Mononuclear cell (primary cell): ENCODE data around the gene DHX16. TPM values are rescaled to one million over a fixed set of nuclear protein-coding genes. Genes with fewer than 3 reads are reported as not detected.
A peak's percentile ranks its signal among the peaks of the same experiment; 100 is the strongest.

ENCODE experiments used
- H3K27me3 ChIP-seq: 2 replicates; pipeline ENCODE4 v1.6.0; 2011; ENCODE audit warnings: low read length, control low read depth; ENCODE audit not compliant: insufficient read depth
- H3K4me1 ChIP-seq: 2 replicates; pipeline ENCODE4 v1.5.1; 2011; ENCODE audit warnings: mild to moderate bottlenecking, low read length, control low read depth; ENCODE audit not compliant: insufficient read depth
- H3K4me3 ChIP-seq: 2 replicates; pipeline ENCODE4 v1.5.1; 2011; ENCODE audit warnings: mild to moderate bottlenecking, low read length, moderate library complexity
- H3K9me3 ChIP-seq: 2 replicates; pipeline ENCODE4 v1.5.1; 2011; ENCODE audit warnings: low read depth, mild to moderate bottlenecking, control low read depth, low read length
- total RNA-seq: library from RNA; depleted of rRNA; stranded (reverse); fragments of >200 nt; gene quantifications from one replicate; pipeline ENCODE4 v1.2.3, GENCODE V29; 2012

DHX16 gene
- total RNA-seq, 1 donor = 8.2 TPM

DNA sequence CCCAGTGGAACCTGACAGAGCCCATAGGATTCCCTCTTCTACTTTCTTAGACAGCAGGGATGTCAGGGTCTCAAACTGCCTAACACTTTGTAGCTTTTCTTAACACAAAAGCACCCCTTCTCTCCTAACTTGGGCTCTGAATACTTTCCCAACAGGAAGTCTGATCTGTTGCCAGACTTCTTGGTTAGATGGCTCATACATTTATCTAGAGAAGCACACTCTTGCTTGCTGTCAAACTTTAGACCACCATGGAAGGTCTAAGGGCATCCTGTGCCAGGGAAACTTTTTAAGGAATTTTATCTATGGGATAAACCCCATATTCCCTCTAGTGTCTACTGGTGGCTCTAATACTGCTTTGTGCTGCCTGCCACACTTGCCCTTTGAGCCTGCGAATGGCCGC is 29.1 kb downstream of the DHX16 start:
- Histone ChIP-seq H3K4me1 (peaks cover 44% of the 10 kb centered on the region), H3K27me3 (no peaks in the 10 kb centered on the region), H3K9me3 (no peaks in the 10 kb centered on the region), H3K4me3 (no peak overlapping the region)

DNA sequence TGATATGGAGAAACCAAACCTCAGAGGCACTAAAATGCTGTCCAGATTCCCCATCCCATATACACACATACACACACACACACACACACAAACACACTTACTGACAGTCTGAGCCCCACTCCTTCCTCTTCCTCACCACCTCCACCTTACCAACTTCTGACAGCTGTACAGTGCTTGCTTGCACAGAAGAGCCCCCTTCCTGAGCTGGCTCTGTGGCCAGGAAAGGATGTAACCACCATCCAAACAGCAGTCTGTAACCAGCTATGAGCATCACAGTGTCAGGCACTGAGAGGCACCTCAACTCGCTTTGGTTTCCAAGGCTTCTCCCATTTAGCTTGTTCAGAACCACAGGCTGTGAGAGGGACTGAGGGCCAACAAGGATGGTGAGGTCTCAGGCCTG is 31.8 kb downstream of the DHX16 start:
- Histone ChIP-seq H3K9me3 (no peaks in the 10 kb centered on the region), H3K4me3 (no peak overlapping the region), H3K4me1 (peaks cover 29% of the 10 kb centered on the region), H3K27me3 (no peaks in the 10 kb centered on the region)

DNA sequence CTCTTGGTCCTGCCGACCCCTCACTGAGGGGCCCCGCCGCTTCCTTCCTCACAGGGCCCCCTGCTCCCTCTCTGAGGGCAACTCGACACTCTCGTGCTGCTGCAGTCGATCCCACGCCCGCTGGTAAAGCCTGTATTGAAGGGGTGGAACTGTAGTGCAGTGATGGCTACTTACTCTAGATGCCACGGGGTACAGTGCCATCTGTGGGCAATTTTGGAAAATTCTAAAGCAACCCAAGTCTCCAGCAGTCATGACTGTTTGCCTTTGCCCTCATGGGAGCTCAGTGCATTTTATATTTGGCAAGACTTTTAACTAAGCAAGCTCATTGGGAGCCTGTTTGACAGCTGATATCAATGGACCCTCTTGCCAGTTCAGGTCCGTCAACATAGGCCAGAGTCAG is 32.3 kb downstream of the DHX16 start:
- Histone ChIP-seq H3K9me3 (no peaks in the 10 kb centered on the region), H3K4me1 (peaks cover 23% of the 10 kb centered on the region), H3K27me3 (no peaks in the 10 kb centered on the region), H3K4me3 (no peak overlapping the region)

DNA sequence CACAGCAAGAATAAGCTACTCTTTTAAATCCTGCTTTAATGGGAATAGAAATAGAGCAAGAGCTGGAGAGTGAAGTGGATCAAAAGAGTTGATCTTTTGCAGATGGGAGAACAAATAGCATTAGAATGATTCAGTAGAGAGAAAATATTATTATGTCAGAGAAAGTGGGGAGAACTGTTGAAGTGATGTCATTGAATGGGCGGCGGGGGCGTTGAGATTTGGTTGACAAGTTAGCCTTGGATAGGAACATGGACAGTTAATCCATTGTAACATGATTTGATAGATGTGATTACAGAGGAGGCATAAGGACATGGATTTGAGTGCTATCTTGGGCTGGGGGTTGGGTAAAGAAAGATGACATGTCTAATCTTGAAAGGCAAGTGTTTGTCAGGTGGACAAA is 37.0 kb downstream of the DHX16 start:
- Histone ChIP-seq H3K27me3 (no peaks in the 10 kb centered on the region), H3K9me3 (no peaks in the 10 kb centered on the region), H3K4me1 (no peaks in the 10 kb centered on the region), H3K4me3 (no peak overlapping the region)

DNA sequence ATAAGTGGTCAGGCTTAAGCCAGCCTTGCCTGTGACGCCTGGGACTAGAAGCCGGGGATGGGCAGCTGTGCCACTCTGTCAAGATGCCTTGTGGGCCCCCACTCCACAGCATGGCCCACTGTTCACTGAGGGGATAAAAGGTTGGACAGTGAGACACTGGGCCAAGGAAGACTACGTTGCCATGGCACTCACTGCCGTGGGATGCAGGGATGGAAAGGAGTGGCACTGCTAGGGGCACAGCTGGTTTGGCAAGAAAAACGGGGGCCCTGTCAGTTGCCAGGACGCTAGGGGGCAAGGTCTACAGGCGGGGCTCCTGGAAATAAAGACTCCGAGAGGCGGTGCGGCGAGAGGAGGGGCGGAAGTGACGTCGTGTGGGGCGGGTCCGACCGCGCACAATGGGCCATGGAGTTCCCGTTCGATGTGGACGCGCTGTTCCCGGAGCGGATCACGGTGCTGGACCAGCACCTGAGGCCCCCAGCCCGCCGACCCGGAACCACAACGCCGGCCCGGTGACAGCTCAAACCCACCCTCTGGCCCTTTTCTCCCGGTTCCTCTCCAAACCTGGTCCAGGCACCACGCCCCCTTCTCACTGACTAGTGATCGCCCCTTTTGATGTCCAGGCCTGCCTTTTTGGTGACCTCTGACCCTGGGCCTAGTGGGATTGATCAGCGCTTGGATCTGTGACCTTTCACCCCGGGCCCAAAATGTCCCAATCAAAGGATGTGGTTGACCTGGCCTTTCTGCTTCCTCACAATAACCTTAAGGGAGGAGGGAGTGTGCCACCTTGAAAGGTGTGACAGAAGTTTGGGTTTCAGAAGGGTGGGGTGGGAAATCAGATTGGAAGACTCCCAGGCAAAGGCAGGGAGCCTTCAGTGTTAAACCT is 46.1 kb downstream of the DHX16 start, which contains the start of gene ATAT1:
Gene ATAT1, plus strand, starts transcription at position 391 of the 883 bp plus-strand sequence.
- no peaks in the 10 kb centered on the region for H3K27me3 ChIP-seq
- H3K9me3 ChIP-seq = no peaks in the 10 kb centered on the region
- H3K4me3 ChIP-seq = peak within 1 kb of the TSS; percentile 54
- peaks cover 19% of the 10 kb centered on the region for H3K4me1 ChIP-seq

DNA sequence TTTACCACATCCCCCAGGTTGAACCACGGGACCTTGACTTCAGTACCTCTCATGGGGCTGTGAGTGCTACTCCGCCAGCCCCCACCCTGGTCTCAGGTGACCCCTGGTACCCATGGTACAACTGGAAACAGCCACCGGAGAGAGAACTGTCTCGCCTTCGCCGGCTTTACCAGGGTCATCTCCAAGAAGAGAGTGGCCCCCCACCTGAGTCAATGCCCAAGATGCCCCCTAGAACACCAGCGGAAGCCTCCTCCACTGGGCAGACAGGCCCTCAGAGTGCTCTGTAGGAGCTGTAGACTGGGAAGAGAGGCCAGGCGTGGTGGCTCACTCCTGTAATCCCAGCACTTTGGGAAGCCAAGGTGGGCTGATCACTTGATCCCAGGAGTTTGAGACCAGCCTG is 47.3 kb downstream of the DHX16 start:
- peaks cover 19% of the 10 kb centered on the region for H3K4me1 ChIP-seq
- H3K4me3 ChIP-seq = no peak overlapping the region
- no peaks in the 10 kb centered on the region for H3K27me3 ChIP-seq
- no peaks in the 10 kb centered on the region for H3K9me3 ChIP-seq

DNA sequence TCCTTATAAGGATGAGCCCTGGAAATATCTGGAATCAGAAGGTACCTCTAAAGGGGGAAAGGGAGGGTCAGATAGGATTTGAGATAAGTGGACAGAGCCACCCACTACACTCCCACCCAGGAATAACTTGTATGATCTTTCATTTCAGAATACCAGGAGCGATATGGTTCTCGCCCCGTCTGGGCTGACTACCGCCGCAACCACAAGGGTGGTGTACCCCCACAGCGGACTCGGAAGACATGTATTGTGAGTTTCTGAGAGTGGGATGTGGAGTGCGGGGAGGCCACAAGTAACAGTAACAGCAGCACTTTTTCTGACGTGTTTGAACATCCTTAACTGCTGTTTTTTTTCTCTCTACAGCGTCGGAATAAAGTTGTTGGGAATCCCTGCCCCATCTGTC is 53.2 kb downstream of the DHX16 start:
- H3K9me3 ChIP-seq = no peaks in the 10 kb centered on the region
- peaks cover 13% of the 10 kb centered on the region for H3K4me1 ChIP-seq
- H3K4me3 ChIP-seq = no peak overlapping the region
- H3K27me3 ChIP-seq = no peaks in the 10 kb centered on the region

DNA sequence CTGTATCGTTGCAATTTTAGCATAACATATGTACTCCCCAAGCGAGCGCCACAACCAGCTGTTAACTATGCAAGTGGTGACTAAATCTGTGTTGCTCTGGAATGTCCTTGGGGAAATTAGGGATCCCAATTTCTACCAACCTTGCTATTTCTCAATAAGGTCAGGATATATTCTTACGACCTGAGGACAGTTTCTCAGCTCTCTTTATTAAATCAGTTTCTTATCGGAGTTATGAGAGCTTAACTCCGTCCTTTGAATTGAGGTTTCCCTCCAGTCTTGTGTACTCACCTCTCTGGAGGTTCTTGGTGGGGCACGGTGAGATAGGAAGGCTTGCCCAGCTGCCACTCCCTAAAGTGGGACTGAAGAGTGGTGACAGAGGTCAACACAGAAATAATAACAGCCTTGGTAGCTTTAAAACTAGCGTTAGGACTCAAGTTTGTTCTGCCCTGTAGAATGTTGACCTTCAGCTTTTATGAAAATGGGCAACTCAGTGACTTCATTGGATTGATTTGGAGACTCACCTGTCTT is 54.5 kb downstream of the DHX16 start:
- Histone ChIP-seq H3K4me1 (peaks cover 26% of the 10 kb centered on the region), H3K27me3 (no peaks in the 10 kb centered on the region), H3K4me3 (peak overlapping the region; percentile 90), H3K9me3 (no peaks in the 10 kb centered on the region)

DNA sequence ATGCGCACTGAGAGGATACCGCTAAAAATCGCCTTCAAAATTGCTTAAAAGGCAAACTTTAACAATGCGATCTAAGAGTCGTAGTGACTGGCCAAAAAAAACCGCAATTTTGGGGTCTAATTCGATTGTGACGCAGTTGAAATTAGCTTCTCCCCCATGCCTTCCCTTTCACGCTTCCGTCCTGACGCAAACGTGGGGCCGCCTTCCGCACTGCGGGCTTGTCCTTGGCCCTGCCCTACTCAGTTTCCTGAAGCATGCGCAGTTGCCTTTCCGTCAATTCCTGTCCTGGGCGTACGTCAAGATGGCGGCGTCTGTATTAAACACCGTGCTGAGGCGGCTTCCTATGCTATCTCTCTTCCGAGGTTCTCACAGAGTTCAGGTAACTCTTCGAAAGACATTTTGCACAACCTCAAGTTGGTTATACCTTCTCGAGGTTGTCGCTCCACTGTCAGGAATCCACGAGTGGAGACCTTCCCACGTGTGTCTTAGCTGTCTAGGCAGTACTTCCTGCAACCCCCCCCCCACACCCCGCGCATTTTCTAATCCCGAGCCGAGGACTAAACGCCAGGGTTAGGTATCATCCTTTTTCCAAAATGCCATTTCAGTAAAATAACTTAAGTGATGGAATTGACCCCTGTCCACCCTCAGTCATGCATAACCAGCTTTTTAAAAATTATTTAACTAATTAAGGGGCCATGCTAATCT is 55.1 kb downstream of the DHX16 start, which contains the start of gene MRPS18B:
Gene MRPS18B, plus strand, starts transcription at position 276 of the 705 bp plus-strand sequence. Its CDS starts 26 bp downstream, at position 302.
- peaks cover 32% of the 10 kb centered on the region for H3K4me1 ChIP-seq
- H3K4me3 ChIP-seq = peak within 1 kb of the TSS; percentile 99
- no peaks in the 10 kb centered on the region for H3K9me3 ChIP-seq
- H3K27me3 ChIP-seq = no peaks in the 10 kb centered on the region

DNA sequence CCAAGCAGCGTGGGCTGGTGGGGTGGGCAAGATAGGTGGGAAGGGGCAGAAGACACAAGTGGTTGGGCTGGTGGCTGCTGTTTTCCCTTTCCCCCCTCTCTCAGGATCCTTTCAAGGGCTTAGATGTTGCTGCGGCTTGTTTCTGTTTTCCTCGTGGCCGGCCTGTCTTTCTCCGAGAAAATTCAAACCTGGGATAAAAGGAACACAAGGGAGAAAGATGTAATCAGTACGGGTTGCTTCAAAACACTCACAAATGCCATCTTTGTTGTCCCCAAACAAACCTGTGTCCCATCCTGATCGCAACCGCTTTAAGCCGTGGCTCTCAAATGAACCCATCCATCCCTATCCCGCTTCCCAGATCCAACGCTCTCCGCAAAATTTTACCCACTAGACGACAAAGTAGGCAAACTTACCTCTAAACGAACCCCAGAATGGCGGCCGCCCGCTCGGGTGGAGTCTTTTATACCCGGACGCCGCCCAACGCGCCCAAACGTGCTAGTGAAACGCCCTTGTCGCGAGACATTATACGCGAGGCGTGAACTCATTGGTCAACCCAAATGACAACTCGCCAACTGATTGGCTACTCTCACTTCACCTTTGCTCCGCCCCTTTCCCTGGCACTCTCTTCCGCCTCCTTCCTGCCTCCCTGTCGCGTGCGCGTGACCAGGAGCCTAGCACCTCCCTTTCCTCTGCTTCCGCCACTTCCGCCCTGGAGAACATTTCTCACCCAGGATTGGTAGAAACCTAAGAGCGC is 55.8 kb downstream of the DHX16 start, which contains the start of gene PPP1R10:
Gene PPP1R10, minus strand, starts transcription at position 433 of the 754 bp plus-strand sequence. CDS start 7,299 bp downstream, outside the sequence.
- peaks cover 34% of the 10 kb centered on the region for H3K4me1 ChIP-seq
- no peaks in the 10 kb centered on the region for H3K9me3 ChIP-seq
- H3K4me3 ChIP-seq = peak within 1 kb of the TSS; percentile 99
- H3K27me3 ChIP-seq = no peaks in the 10 kb centered on the region

DNA sequence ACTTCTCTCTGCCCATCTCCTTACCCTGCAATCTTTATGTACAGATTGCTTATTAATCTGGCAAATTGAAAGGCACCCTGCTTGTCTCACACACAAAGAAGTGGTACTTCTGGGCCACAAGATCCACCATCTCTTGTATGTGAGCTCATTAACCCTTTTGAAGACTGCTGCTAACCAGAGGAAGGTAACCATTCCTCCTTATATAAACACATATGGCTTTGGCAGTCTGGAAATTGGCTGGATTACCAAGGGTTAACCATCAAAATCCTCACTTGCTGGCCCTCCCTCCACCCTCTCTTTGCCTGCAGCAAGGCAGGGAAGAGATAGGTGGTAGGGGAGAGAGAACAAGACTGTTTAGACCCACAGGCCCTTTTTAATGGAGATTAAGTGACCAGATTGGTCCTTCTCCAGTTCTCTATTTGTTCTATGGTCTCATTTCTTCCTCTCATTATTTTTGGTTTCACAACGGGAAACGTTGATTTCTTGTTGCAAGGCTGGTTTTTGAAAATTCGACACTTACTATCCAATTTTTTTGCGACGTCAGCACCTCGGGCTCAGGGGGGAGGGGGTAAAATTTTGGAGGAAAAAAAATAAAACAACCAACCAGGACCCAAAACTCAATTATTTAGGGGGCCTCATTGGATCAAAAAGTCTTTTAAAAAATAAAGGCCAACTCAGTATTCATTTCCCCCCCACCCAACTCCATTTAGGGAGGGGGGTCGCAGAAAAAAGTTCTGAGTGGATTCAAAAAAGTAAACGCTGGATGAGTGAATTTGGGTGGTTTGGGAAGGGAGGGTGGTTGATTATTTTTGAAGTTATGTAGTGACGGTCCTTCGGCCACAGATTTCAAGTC is 56.6 kb downstream of the DHX16 start:
- Histone ChIP-seq H3K4me1 (peaks cover 37% of the 10 kb centered on the region), H3K27me3 (no peaks in the 10 kb centered on the region), H3K4me3 (peak overlapping the region; percentile 99), H3K9me3 (no peaks in the 10 kb centered on the region)

DNA sequence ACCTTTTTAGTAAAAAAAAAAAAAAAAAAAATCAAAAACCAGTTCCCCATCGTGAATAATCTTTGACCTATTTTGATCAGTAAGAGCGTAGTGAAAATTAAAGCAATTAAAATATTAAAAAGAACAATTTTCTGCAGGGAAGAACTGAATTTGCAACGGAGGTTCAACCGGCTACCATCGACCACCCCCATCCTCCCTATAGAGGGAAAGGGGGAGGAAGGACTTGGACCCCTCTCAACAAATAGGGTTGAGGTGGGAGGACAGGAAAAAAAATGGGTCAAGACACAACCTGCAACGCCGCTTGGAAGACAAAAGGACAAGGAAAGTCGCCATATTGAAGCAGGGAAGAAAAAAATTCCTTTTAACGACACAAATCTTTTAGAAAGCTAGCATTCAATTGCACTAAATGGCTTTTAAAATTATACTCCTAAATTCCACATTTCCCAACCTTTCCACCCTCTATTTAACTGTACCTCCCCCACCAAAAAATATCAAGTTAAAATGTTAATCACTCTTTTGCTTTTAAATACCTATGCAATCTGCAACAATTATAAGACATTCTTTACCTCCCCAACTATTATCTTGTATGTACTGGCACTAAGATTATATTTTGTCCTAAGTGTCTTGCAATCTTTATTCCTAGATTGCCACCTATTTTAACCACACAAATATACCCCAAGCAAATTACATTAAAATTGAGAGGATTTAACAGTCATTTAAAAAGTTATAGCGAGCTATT is 57.4 kb downstream of the DHX16 start:
- H3K4me3 ChIP-seq = peak overlapping the region; percentile 99
- H3K27me3 ChIP-seq = no peaks in the 10 kb centered on the region
- peaks cover 37% of the 10 kb centered on the region for H3K4me1 ChIP-seq
- H3K9me3 ChIP-seq = no peaks in the 10 kb centered on the region

DNA sequence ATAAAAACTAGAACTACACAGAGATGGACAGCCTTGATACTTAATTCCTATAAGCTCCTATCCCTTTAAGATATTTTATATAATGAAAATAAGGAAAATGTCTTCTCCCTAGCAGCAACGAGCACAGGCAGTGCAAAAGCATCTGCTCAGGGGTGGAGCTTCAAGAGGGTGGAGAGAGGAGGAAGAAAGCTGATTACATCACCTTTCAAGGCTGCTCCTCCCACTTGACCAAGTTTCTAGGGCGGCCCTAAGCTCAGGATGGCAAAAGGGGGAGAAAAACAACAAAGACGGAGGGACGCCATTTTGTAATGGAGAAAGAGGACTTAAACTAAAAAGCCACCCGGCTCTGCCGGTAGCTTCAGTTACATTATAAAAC is 58.0 kb downstream of the DHX16 start:
- H3K4me3 ChIP-seq = peak overlapping the region; percentile 99
- H3K9me3 ChIP-seq = no peaks in the 10 kb centered on the region
- peaks cover 37% of the 10 kb centered on the region for H3K4me1 ChIP-seq
- H3K27me3 ChIP-seq = no peaks in the 10 kb centered on the region
